ENCODE measurements around the gene TECTA.

The TECTA gene

DNA sequence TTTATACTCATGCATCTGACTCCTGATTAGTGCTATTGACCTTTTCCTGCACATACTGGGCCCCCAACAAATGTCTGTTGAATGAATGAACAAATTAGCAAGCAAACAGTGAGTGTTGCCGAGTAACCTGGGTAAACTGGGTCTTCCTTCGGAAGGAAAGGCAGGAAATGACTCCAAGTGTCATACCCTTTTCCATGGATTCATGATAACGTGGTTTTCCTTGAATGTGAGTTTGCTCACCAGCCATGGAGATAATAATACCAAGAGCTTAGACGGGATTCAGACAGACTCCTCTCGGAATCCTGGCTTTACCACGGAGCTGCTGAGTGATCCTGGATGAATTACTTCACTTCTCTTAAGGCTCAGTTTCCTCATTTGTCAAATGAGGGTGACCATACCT is 16.7 kb downstream of the TECTA start:
- POLR2A ChIA-PET = no interaction called here

GRCh38 chr11:121119440-121119839 is 18.4 kb downstream of the TECTA start:
- POLR2A ChIA-PET = no interaction called here
- DNase-seq (ENCODE audit: extremely low spot score) = no peak
- CTCF ChIA-PET = interaction anchor here (1.9 kb wide), 1 partner anchor 13 kb away, joined by 5 read pairs; no protein-coding TSS in a partner anchor
- no peak for TF ChIP-seq CTCF (IDR thresholded peaks at IDR 0.05; ENCODE audit: control extremely low read depth, extremely low read depth, low read depth, missing control alignments)

More for the DNA sequence above, 16.7 kb downstream of the TECTA start:
- CTCF ChIA-PET = no interaction called here
- no peak for DNase-seq (ENCODE audit: extremely low spot score)
- no peak for TF ChIP-seq CTCF (IDR thresholded peaks at IDR 0.05; ENCODE audit: control extremely low read depth, extremely low read depth, low read depth, missing control alignments)

DNA sequence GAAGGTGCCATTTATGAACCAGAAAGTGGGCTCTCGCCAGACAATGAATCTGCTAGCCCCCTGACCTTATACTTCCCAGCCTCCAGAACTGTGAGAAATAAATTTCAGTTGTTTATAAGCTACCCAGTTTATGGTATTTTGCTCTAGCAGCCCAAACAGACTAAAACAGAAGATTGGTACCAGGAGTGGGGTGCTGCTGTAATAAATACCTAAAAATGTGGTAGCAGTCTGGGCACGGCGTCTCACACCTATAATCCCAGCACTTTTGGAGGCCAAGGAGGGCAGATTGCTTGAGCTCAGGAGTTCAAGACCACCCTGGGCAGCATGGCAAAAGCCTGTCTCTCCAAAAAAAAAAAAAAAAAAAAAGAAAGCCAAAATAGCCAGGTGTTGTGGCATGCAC is 21.3 kb downstream of the TECTA start:
- no peak for DNase-seq (ENCODE audit: extremely low spot score)
- CTCF ChIA-PET = interaction anchor here (1.7 kb wide), 1 partner anchor 40 kb away, joined by 3 read pairs; no protein-coding TSS in a partner anchor
- POLR2A ChIA-PET = no interaction called here
- TF ChIP-seq CTCF (IDR thresholded peaks at IDR 0.05; ENCODE audit: control extremely low read depth, extremely low read depth, low read depth, missing control alignments) = no peak

DNA sequence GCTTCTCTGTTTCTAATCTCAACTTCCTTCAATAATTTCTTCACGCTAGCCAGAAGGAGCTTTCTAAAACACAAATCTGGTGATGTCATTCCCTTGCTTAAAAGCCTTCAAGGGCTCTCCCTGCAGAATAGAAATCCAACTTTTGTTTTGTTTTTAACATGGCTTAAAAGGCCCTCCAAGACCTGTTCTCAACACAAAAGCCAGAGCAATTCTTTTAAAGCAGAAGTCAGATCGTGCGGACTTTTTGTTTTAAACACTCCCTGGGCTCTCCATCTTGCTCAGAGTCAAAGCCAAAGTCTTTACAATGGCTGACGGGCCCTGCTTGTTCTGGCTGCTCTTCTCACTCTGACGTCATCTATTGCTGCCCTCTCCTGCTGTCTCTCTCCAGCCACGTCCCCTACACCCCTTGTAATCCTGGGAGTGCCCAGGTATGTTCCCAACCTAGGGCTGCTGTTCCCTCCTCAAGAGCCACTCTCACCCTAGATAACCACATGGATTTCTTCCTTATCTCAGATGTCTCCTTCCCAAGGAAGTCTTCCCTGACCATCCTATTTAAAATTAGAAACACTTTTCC is 22.5 kb downstream of the TECTA start:
- no peak for TF ChIP-seq CTCF (IDR thresholded peaks at IDR 0.05; ENCODE audit: control extremely low read depth, extremely low read depth, low read depth, missing control alignments)
- ChIA-PET CTCF (interaction anchor here (1.7 kb wide), 1 partner anchor 39 kb away, joined by 3 read pairs; no protein-coding TSS in a partner anchor), POLR2A (no interaction called here)
- DNase-seq (ENCODE audit: extremely low spot score) = no peak

DNA sequence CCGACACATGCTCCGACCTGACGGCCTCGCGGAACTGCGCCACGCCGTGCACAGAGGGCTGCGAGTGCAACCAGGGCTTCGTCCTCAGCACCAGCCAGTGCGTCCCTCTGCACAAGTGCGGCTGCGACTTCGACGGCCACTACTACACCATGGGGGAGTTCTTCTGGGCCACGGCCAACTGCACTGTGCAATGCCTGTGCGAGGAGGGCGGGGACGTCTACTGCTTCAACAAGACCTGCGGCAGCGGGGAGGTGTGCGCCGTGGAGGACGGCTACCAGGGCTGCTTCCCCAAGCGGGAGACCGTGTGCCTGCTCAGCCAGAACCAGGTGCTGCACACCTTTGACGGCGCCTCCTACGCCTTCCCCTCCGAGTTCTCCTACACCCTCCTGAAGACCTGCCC is 26.8 kb downstream of the TECTA start:
- ChIA-PET POLR2A (no interaction called here), CTCF (interaction anchor here (1.0 kb wide), 1 partner anchor 160 kb away, joined by 3 read pairs; no protein-coding TSS in a partner anchor)
- no peak for DNase-seq (ENCODE audit: extremely low spot score)
- TF ChIP-seq CTCF (IDR thresholded peaks at IDR 0.05; ENCODE audit: control extremely low read depth, extremely low read depth, low read depth, missing control alignments) = no peak

DNA sequence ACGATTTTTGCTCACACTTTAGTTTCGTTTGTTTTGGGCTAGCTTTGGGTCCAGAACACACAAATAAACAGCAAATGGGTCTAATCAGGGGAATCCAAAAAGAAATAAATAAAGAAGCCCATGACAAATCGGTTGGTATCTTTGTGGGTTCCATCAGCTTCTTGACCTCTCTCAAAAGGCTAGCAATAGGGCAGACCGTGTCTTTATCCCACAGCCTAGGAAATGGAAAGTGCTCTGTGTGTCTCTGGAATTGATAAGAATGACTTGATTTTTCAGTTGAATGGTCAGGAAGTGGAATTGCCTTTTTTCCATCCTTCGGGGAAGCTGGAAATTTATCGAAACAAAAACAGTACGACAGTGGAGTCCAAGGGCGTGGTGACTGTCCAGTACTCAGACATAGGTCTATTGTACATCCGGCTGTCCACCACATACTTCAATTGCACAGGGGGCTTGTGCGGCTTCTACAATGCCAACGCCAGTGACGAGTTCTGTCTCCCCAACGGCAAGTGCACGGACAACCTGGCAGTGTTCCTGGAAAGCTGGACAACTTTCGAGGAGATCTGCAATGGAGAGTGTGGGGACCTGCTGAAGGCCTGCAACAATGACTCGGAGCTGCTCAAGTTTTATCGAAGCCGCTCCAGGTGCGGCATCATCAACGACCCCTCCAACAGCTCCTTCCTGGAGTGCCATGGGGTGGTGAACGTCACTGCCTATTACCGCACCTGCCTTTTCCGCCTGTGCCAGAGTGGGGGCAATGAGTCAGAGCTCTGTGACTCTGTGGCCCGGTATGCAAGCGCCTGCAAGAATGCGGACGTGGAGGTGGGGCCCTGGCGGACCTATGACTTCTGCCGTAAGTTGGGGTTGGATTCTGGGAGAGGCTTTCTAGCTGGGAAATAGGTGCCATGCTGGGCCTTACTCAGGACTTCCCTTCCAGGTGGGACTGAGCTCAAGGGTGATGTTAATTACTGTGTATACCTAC is 28.6 kb downstream of the TECTA start:
- ChIA-PET POLR2A (no interaction called here), CTCF (interaction anchor here (1.2 kb wide), 1 partner anchor 327 kb away, joined by 3 read pairs; no protein-coding TSS in a partner anchor)
- TF ChIP-seq CTCF (IDR thresholded peaks at IDR 0.05; ENCODE audit: control extremely low read depth, extremely low read depth, low read depth, missing control alignments) = no peak
- DNase-seq (ENCODE audit: extremely low spot score) = no peak

All from GM10248 (cell line).